Measurements from ENCODE around the gene LYVE1.
"Not testable (repeated sequence)": the region's sequence is repeated elsewhere in the genome, so short reads cannot be mapped to it uniquely, and the experiment has no call there.

The LYVE1 gene

GRCh38 chr11:10600570-10601248 is 32.2 kb upstream of the LYVE1 start:
- no peak for TF ChIP-seq GATA1 (IDR thresholded peaks at IDR 0.05; ENCODE audit: low read depth, low read length)
- TF ChIP-seq POLR2A (IDR thresholded peaks at IDR 0.05; ENCODE audit: low read length), result no peak
- DNase-seq, result no peak

- no peak for TF ChIP-seq POLR2A (IDR thresholded peaks at IDR 0.05; ENCODE audit: low read length)
- no peak for TF ChIP-seq GATA1 (IDR thresholded peaks at IDR 0.05; ENCODE audit: low read depth, low read length)
- DNase-seq, result no peak
Measured at GRCh38 chr11:10599388-10600175, 31.1 kb upstream of the LYVE1 start.

DNA sequence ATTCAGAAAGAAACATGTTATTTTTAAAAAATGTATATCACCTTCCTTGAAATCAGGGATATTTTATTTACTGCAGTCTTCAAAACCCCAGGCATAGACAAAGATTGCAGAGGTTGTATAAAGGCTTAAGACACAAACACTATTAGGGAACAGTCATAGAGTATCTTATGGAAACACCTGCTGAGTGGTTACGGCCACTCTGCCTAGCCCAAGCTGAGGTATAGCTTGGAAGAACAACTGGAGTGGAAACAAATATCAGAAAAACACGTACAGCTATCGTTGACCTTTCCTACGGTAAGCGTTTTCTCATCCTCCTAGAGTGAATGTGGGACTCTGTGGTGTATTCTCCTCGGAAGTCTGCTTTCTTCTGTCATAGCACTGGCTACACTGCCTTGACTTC is 30.4 kb upstream of the LYVE1 start:
- DNase-seq, result no peak
- TF ChIP-seq POLR2A (IDR thresholded peaks at IDR 0.05; ENCODE audit: low read length), result no peak
- TF ChIP-seq GATA1 (IDR thresholded peaks at IDR 0.05; ENCODE audit: low read depth, low read length), result no peak

- TF ChIP-seq GATA1 (IDR thresholded peaks at IDR 0.05; ENCODE audit: low read depth, low read length) (no peak), POLR2A (IDR thresholded peaks at IDR 0.05; ENCODE audit: low read length) (no peak)
- no peak for DNase-seq
Measured at GRCh38 chr11:10597877-10598351, 29.4 kb upstream of the LYVE1 start.

- DNase-seq, result not testable (repeated sequence)
Measured at GRCh38 chr11:10595840-10596239, 27.4 kb upstream of the LYVE1 start.

GRCh38 chr11:10594407-10594806 is 25.9 kb upstream of the LYVE1 start:
- no peak for TF ChIP-seq POLR2A (IDR thresholded peaks at IDR 0.05; ENCODE audit: low read length)
- DNase-seq, result no peak

DNA sequence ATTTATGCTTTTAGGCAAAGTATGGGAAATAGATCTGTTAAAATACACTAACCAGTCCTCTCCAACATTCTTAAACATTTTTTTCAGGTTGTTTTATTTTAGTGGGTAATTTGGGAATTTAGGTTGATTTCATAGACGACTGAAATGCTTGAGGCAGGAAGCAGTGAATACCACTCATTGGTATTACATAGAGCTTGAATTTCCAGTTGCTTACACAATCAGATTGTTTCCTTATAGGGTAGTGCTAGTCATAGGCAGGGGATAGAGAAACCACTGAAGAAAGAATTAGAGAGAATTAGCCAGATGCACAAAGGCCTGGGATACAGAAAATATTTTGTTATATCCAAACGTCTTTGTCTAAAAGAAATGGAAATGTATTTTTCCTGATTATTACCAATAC is 23.9 kb upstream of the LYVE1 start:
- DNase-seq, result no peak
- TF ChIP-seq POLR2A (IDR thresholded peaks at IDR 0.05; ENCODE audit: low read length) (no peak), GATA1 (IDR thresholded peaks at IDR 0.05; ENCODE audit: low read depth, low read length) (no peak)

- TF ChIP-seq GATA1 (IDR thresholded peaks at IDR 0.05; ENCODE audit: low read depth, low read length) (no peak), POLR2A (IDR thresholded peaks at IDR 0.05; ENCODE audit: low read length) (no peak)
- DNase-seq, result no peak
Measured at GRCh38 chr11:10591741-10592140, 23.3 kb upstream of the LYVE1 start.

DNA sequence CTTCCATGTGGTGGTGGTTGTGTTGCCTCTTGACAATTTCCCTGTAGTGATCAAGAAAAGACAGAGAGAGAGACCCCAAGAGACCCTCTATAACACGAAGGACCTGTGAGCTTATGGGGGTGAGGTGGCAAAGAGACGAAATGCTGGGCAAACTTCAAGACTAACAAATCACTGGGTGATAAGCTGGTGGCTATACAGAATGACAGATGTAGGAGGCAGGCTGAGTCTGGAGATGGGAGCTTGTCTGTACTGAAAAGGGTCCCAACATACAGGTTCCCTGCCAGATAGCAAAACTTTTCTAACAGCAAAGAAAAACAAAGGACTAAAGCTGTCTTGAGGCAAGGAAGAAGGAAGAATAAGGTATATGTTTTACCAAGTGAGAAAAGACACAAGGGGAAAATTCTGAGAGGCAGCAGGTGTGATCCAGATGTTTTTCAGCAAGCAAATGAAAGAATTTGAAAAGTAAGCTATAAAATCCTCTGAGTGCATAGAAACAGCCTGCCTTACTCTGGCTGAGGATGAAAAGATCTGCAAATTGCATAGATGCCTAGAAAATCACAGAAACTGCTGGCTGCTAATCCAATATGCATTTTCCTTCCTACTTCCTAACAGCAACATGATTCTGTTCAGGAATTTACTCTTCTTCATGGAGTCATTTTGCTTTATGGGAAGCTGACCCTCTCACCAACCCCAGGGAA is 21.9 kb upstream of the LYVE1 start:
- no peak for TF ChIP-seq GATA1 (IDR thresholded peaks at IDR 0.05; ENCODE audit: low read depth, low read length)
- no peak for TF ChIP-seq POLR2A (IDR thresholded peaks at IDR 0.05; ENCODE audit: low read length)
- no peak for DNase-seq

DNA sequence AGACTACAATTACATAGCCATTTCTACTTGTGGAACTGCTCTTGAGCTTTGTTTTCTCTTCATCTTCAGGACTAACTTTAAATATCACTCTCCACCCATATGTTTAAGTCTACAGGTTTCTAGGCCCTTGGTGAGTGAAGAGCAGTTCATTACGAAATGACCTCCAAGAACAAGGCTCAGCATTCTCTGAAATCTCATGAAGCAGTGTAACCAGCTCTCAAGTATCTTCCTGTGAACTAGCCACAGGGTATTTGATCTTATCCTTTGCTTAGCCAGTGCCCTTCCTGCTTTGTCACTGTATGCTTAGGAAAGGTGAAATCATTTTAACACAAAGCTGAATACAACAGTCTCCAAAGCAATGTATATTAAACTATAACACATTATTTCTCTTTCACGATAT is 20.4 kb upstream of the LYVE1 start:
- DNase-seq, result no peak
- TF ChIP-seq POLR2A (IDR thresholded peaks at IDR 0.05; ENCODE audit: low read length), result no peak
- no peak for TF ChIP-seq GATA1 (IDR thresholded peaks at IDR 0.05; ENCODE audit: low read depth, low read length)

- no peak for TF ChIP-seq GATA1 (IDR thresholded peaks at IDR 0.05; ENCODE audit: low read depth, low read length)
- TF ChIP-seq POLR2A (IDR thresholded peaks at IDR 0.05; ENCODE audit: low read length), result no peak
- DNase-seq, result no peak
Measured at GRCh38 chr11:10587995-10588394, 19.5 kb upstream of the LYVE1 start.

DNA sequence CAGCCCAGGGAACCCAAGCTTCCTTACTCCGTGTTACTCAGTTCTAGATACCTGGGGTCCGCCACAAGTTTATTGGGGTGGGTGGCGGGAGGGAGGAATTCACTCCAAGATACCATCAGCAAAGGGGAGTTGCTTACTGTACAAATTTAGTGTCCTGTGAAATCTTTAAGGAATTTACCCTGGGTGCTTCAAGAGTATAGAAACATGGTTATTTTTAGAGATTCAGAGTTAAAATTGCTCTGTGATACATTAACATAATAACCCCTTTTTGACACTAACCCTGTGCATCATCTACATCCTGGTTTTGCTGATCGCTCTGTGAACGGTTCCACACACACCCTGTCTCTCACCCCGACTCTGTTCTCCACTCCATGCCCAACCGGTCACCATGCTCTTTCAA is 18.9 kb upstream of the LYVE1 start:
- DNase-seq, result no peak
- TF ChIP-seq POLR2A (IDR thresholded peaks at IDR 0.05; ENCODE audit: low read length) (no peak), GATA1 (IDR thresholded peaks at IDR 0.05; ENCODE audit: low read depth, low read length) (no peak)

GRCh38 chr11:10584071-10584501 is 15.6 kb upstream of the LYVE1 start:
- TF ChIP-seq GATA1 (IDR thresholded peaks at IDR 0.05; ENCODE audit: low read depth, low read length), result no peak
- no peak for TF ChIP-seq POLR2A (IDR thresholded peaks at IDR 0.05; ENCODE audit: low read length)
- DNase-seq, result no peak

DNA sequence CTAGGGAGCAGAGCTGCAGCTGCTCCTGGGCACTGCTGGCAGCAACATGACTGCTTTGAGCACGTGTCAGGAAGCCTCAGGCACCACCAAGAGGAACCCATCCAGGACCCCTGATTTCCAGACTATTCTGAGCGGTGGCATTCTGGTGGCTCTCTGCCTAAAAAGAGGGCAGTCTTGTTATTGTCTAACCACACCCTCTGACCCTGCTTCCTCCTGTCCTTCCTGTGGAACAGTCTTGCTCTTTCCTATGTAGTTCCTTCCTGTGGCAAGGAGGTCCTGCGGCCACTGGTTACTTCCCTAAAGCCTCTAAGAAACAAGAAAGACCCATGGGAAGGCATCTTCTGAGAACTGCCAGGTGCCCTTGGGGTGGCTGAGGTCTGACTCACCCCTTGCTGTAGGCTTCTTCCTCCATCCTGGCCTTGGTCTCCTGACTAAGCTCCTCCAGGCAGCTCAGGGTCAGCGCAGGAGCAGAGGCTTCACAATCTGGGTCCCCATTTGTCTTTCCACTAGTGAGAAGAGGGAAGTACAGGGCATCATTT is 13.1 kb upstream of the LYVE1 start:
- TF ChIP-seq GATA1 (IDR thresholded peaks at IDR 0.05; ENCODE audit: low read depth, low read length) (no peak), POLR2A (IDR thresholded peaks at IDR 0.05; ENCODE audit: low read length) (no peak)
- DNase-seq, result no peak

All from erythroblast (primary cell).